GOT3 (cell line): ENCODE results near the gene SMO.
"Not testable (repeated sequence)": the region's sequence is repeated elsewhere in the genome, so short reads cannot be mapped to it uniquely, and the experiment has no call there.

Experiments used
- DNase-seq: peaks from one replicate; lab custom pipeline; 2025; ENCODE audit warnings: mixed read lengths; lab: John Stamatoyannopoulos, UW

The SMO gene

GRCh38 chr7:129240119-129240820, 51.8 kb downstream of the SMO start:
- no peak for DNase-seq

DNA sequence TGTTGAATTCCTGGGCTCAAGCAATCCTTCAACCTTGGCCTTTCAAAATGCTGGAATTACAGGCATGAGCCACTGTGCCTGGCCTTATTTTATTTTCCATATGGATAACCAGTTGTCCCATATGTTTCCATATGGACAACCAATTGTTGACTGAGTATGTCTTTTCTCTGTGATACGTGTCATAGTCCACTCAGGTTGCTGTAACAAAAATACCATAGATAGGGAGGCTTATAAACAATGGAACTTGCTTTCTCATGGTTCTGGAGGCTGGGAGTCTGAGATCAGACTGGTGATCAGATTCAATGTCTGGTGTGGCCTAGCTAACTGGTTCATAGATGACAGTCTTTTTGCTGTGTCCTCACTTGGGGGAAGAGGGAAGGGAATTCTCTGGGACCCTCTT, 55.8 kb downstream of the SMO start:
- no peak for DNase-seq

DNA sequence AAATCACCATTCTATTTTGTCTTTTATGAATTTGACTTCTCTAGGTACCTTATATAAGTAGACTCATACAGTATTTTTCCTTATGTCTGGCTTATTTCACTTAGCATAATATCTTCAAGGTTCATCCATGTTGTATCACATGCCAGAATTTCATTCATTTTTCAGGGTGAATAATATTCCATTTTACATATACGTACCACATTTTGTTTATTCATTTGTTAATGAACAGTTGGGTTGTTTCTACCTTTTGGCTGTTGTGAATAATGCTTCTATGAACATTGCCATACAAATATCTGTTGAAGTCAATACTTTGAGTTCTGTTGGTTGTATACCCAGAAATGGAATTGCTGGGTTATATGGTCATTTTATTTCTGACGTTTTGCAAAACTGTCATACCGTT, 57.1 kb downstream of the SMO start:
- DNase-seq, result no peak

- no peak for DNase-seq
These were observed 58.7 kb downstream of the SMO start for GRCh38 chr7:129247087-129247486.

DNA sequence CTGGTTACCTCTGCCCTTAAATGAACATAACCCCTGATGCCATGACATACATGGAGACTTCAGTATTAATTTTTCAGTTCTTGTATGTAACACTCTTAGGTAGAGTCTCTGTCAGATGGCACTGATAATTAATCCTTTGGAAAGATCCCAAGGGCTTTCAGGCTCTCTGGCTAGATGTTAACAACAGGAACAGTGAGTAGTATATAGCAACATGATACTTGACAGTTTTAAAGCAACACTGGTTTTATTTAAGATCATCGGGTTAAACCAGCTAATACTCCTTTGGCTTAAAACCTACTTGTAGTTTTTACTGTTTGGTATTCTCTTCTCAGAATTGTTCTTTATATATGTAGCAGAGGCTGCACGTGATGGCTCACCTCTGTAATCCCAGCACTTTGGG, 63.7 kb downstream of the SMO start:
- DNase-seq, result no peak

DNA sequence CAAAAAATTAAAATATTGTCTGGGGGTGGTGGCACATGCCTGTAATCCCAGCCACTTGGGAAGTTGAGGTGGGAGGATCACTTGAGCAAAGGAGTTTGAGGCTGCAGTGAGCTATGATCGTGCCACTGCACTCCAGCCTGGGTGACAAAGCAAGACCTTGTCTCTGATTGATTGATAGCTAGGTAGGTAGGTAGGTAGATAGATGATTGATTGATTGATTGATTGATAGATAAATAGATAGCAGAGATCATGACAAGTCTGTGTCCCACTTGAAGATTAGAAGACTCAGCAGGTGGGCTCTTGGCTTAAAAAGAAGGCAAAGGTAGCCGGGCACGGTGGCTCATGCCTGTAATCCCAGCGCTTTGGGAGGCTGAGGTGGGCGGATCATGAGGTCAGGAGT, 64.2 kb downstream of the SMO start:
- not testable (repeated sequence) for DNase-seq

DNA sequence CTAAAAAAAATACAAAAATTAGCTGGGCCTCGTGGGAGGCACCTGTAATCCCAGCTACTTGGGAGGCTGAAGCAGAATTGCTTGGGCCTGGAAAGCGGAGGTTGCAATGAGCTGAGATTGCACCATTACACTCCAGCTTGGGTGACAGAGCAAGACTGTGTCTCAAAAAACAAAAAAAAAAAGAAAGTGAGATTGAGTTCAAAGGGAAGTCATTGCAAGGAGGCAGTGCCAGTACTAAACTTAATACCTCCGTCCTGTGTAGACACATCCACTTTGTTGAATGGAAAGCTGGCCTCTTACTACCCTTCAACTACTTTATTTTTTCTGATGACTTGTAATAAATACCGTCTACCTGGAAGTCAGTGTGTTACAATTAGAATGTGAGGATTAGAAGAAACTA, 67.4 kb downstream of the SMO start:
- DNase-seq, result no peak

DNA sequence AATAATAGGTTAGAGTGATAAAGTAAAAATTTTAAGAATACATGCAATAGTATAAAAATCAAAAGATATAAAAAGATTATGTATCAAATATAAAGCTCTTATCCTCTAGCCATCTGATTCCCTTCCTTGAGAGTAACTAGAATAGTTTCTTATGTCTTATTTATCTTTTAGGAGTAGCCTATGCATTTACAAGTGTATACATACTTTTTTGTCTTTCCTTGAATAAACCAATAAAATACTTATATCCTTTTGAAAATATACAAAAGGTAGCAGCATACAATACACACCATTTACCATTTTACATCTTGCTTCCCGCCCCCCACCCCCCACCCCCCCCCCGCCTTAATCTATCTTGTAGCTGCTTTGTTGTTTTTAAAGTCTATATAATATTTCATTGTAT, 67.8 kb downstream of the SMO start:
- DNase-seq, result no peak

DNA sequence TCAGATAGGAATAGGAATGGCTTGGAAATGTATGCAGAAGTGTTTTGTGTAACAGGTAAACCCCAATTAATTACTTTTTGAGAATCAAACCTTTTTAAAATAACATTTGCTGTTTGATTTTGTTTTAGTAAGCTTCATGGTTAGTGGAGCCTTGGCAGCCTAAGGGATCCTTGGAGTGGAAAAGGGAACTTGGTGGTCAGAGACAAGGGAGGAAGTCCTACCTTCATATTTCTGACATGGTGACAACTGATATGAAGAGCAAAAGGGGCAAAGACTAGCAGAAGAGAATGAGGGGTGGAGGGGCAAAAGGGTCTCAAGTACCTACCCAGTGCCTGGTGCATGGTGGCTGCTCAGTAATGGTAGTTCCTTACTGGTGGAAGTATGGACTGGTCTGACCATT, 68.7 kb downstream of the SMO start:
- DNase-seq, result no peak

GRCh38 chr7:129258649-129259389, 70.4 kb downstream of the SMO start:
- no peak for DNase-seq

DNA sequence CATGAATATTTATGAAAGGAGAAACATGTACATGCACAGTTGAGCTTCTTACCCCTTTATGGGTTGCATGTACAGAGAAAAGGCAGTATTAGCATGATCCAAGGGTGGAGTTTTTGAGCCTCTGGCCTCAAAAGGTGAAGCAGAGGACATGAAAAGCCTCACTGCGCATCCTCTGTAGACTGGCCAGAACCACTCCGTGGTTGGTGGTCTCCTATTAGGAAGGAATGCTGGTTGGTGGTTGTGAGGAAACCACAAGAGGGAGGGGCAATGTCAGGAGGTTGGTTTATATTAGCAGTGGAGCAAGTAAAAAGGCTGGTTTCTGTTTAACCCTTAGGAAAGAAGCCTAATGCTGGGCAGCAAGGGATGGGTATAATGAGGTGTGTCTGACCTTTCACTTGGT, 73.9 kb downstream of the SMO start:
- DNase-seq, result no peak
